ENCODE data around the gene AGBL4. TPM values are rescaled to one million over a fixed set of nuclear protein-coding genes. Genes with fewer than 3 reads are reported as not detected.

AGBL4 gene
- total and polyA plus RNA-seq, 2 of the 13 experiments (the other 11 are each of a cell fraction or from before 2014, with no cell fraction given): not detected

DNA sequence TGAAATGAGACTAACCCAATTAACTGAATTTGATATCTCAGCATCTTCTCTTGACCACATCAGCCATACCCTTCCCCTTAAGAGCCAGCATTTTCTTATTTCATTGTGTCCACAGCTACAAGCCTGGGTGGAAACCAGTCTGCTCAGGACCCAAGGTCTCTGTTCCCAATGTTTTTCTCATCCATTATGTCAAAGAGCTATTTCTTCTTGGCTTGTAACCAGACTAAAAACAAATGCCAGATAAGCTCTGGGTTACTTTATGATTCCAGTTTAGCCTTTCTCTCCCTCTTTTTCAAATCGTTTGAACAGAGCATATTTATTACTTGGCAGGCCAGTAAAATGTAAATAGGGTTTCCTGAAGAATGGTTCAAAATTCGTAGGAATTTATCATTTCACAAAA, 1442.5 kb downstream of the AGBL4 start:
- ATAC-seq (no peak), FAIRE-seq (no peak), DNase-seq (ENCODE audit: low spot score) (no peak)
- H3K79me2 ChIP-seq (ENCODE audit: insufficient read depth, low read length): no peaks in the 10 kb centered on the region
- intact Hi-C loops (cut with micrococcal nuclease; ENCODE audit: unreplicated experiment): no loop called here
- no TSS peak for BruUV-seq (replicated peaks)
- no peaks in the 10 kb centered on the region for H3K36me3 ChIP-seq (replicated peaks in 1 of 2; ENCODE audit: control insufficient read depth in 1 of 2, insufficient read depth in 2 of 2, low read length in 2 of 2)
- H3K27me3 ChIP-seq (ENCODE audit: control insufficient read depth in 1 of 2, insufficient read depth in 2 of 2, low read length in 2 of 2): no peaks in the 10 kb centered on the region
- 0% methylated on average over 2 of the region's 2 CpGs for WGBS (ENCODE audit: low lambda C conversion rate)
- no peaks in the 10 kb centered on the region for H4K20me1 ChIP-seq (ENCODE audit: insufficient read depth, low read length)
- H3K4me2 ChIP-seq (ENCODE audit: low read depth, low read length): no peak overlapping the region
- TF ChIP-seq HINFP (CRISPR knock-in tag; IDR thresholded peaks at IDR 0.05; ENCODE audit: low read depth) (no peak), RORA (CRISPR knock-in tag; IDR thresholded peaks at IDR 0.05) (no peak)
- H3K27ac ChIP-seq (ENCODE audit: extremely low read length, insufficient read depth, low read length): no peak overlapping the region
- ChIA-PET POLR2A (no interaction called here), CTCF (ENCODE audit: low intra/inter-chr PET ratio, low total read pairs) (no interaction called here)
- H3K9ac ChIP-seq (ENCODE audit: insufficient read depth, low read depth, low read length): no peak overlapping the region
- H2AFZ ChIP-seq (ENCODE audit: low read length): no peak overlapping the region
- no peak overlapping the region for H3K4me3 ChIP-seq (replicated peaks in 1 of 3; ENCODE audit: insufficient read depth in 1 of 3, low read depth in 2 of 3, low read length in 3 of 3)
- H3K4me1 ChIP-seq (ENCODE audit: insufficient read depth, low read length): no peaks in the 10 kb centered on the region
- in situ Hi-C loops (cut with HindIII; ENCODE audit: extremely low pct_ligation_motif_present, low pct_unique_long_range_greater_than_20kb): no loop called here
- no peaks in the 10 kb centered on the region for H3K9me3 ChIP-seq (ENCODE audit: low read length)

- 0 out of 5 replicates have a peak, but pooled peaks cover 0 to 1% of the 10 kb centered on the region in 2 experiments for H3K27me3 ChIP-seq (ENCODE audit: control insufficient read depth in 1 of 2, insufficient read depth in 2 of 2, low read length in 2 of 2)
- H3K79me2 ChIP-seq (ENCODE audit: insufficient read depth, low read length): no peaks in the 10 kb centered on the region
- H3K36me3 ChIP-seq (replicated peaks in 1 of 2; ENCODE audit: control insufficient read depth in 1 of 2, insufficient read depth in 2 of 2, low read length in 2 of 2): no peaks in the 10 kb centered on the region
- H3K4me2 ChIP-seq (ENCODE audit: low read depth, low read length): no peak overlapping the region
- ATAC-seq (no peak), FAIRE-seq (no peak), DNase-seq (ENCODE audit: low spot score) (no peak)
- H4K20me1 ChIP-seq (ENCODE audit: insufficient read depth, low read length): no peaks in the 10 kb centered on the region
- WGBS (ENCODE audit: low lambda C conversion rate): 0% methylated on average over 2 of the region's 2 CpGs
- in situ Hi-C loops (cut with HindIII; ENCODE audit: extremely low pct_ligation_motif_present, low pct_unique_long_range_greater_than_20kb): loop anchor here (10.0 kb wide), 1 partner anchor 118 kb away; no protein-coding TSS in a partner anchor
- H3K4me3 ChIP-seq (replicated peaks in 1 of 3; ENCODE audit: insufficient read depth in 1 of 3, low read depth in 2 of 3, low read length in 3 of 3): no peak overlapping the region
- BruUV-seq (replicated peaks): no TSS peak
- H3K27ac ChIP-seq (ENCODE audit: extremely low read length, insufficient read depth, low read length): no peak overlapping the region
- H3K9ac ChIP-seq (ENCODE audit: insufficient read depth, low read depth, low read length): no peak overlapping the region
- TF ChIP-seq ZNF770 (CRISPR knock-in tag; IDR thresholded peaks at IDR 0.05) (no peak), KLF11 (CRISPR knock-in tag; IDR thresholded peaks at IDR 0.05) (no peak)
- intact Hi-C loops (cut with micrococcal nuclease; ENCODE audit: unreplicated experiment): no loop called here
- ChIA-PET POLR2A (no interaction called here), CTCF (ENCODE audit: low intra/inter-chr PET ratio, low total read pairs) (no interaction called here)
- no peak overlapping the region for H2AFZ ChIP-seq (ENCODE audit: low read length)
- no peaks in the 10 kb centered on the region for H3K9me3 ChIP-seq (ENCODE audit: low read length)
- no peaks in the 10 kb centered on the region for H3K4me1 ChIP-seq (ENCODE audit: insufficient read depth, low read length)
Observed at GRCh38 chr1:48576565-48576964, 1447.2 kb downstream of the AGBL4 start.
